MCF 10A (cell line): ENCODE results near the gene BLOC1S1. TPM values are rescaled to one million over a fixed set of nuclear protein-coding genes. Genes with fewer than 3 reads are reported as not detected.

ENCODE experiments used
- BruUV-seq: library from RNA; stranded (reverse); fragments of 400-500 nt; replicated peaks from 2 replicates; lab custom pipeline; 2021; lab: Mats Ljungman, UMichigan
- CTCF ChIA-PET: fragments of 300-600 bp; sonication (Branson Sonifier 250); formaldehyde crosslinking; extraction: SDS; loops from one replicate; lab custom pipeline; 2021; ENCODE audit warnings: antibody characterized with exemption, inconsistent platforms; lab: Yijun Ruan, JAX
- POLR2A ChIA-PET: fragments of 300-600, 350-650 bp; sonication (Branson Sonifier 250); formaldehyde crosslinking; extraction: SDS; loops from one replicate; lab custom pipeline; 2020; ENCODE audit warnings: antibody characterized with exemption, inconsistent platforms; lab: Yijun Ruan, JAX
- DNase-seq: peaks from one replicate; pipeline ENCODE4 v3.0.0-alpha.2; 2018; ENCODE audit not compliant: unreplicated experiment
- H3K27ac Mint-ChIP-seq: one replicate; pipeline ENCODE4 v1.8.0; 2022; ENCODE audit warnings: mild to moderate bottlenecking, low read depth, mixed read lengths; ENCODE audit not compliant: unreplicated experiment
- H3K27me3 Mint-ChIP-seq: one replicate; pipeline ENCODE4 v1.8.0; 2022; ENCODE audit warnings: mixed read lengths; ENCODE audit not compliant: insufficient read depth, unreplicated experiment
- H3K36me3 Mint-ChIP-seq: one replicate; pipeline ENCODE4 v1.8.0; 2022; ENCODE audit warnings: mild to moderate bottlenecking, moderate library complexity, mixed read lengths; ENCODE audit not compliant: insufficient read depth, unreplicated experiment
- H3K4me1 Mint-ChIP-seq: one replicate; pipeline ENCODE4 v1.8.0; 2022; ENCODE audit warnings: mixed read lengths; ENCODE audit not compliant: insufficient read depth, unreplicated experiment
- H3K4me3 Mint-ChIP-seq: one replicate; pipeline ENCODE4 v1.8.0; 2022; ENCODE audit warnings: mild to moderate bottlenecking, moderate library complexity, mixed read lengths; ENCODE audit not compliant: unreplicated experiment
- H3K9me3 Mint-ChIP-seq: one replicate; pipeline ENCODE4 v1.8.0; 2022; ENCODE audit warnings: mixed read lengths; ENCODE audit not compliant: unreplicated experiment
- intact Hi-C: fragments of 100-400 bp; cut with micrococcal nuclease; formaldehyde crosslinking; loops from 2 replicates; pipeline ENCODE4 v1.14.1; 2022
- total RNA-seq: library from RNA; stranded (reverse); gene quantifications from 2 replicates; pipeline ENCODE4 v1.2.3, GENCODE V29; 2022
- TF ChIP-seq, protein P1 (sequence below): fragments of 200-600 bp; IDR thresholded peaks from one replicate; pipeline ENCODE4 v1.8.0; 2022; ENCODE audit warnings: antibody characterized with exemption, mild to moderate bottlenecking; ENCODE audit not compliant: unreplicated experiment

BLOC1S1 gene
- total RNA-seq, 1 experiment from 2014 or later: 75.8 TPM

DNA sequence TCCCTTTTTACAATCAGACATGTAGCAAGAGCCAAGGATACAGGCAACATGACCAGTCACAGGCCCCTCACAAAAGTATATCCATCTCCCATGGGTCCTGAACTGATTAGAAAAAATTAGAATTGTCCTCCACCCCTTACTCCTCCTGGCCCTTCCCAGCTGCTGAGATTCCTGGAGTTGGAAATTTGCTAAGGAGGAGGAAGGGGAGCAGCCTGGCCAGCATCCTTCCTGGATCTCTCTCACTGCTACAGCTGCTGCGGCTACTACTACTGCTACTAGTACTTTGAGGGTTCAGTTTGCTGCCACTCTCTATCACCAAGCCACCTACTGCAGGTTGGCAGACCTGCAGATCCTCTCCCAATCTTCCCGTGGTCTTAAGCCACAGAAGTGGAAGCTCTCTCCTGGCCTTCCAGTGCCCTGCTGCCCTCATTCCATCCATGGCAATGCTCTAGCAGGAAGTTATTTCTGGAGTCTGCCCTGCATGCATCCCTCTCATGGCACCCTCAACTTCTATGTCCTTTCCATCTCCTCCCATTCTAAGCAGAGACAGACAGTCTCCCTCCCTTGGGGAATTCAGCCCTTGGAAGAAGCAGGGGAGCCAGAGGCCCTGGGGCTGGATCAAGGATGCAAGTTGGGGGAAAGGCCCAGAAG is 9.2 kb upstream of the BLOC1S1 start:
- ChIA-PET CTCF (interaction anchor here (1.2 kb wide), 1 partner anchor 32 kb away, joined by 4 read pairs; no protein-coding TSS in a partner anchor), POLR2A (no interaction called here)
- Mint-ChIP-seq H3K9me3 (no peaks in the 10 kb centered on the region), H3K36me3 (no peaks in the 10 kb centered on the region), H3K27me3 (peaks cover 38% of the 10 kb centered on the region), H3K27ac (no peak overlapping the region), H3K4me3 (peak overlapping the region; percentile 60), H3K4me1 (peaks cover 7% of the 10 kb centered on the region)
- TF ChIP-seq, protein P1, sequence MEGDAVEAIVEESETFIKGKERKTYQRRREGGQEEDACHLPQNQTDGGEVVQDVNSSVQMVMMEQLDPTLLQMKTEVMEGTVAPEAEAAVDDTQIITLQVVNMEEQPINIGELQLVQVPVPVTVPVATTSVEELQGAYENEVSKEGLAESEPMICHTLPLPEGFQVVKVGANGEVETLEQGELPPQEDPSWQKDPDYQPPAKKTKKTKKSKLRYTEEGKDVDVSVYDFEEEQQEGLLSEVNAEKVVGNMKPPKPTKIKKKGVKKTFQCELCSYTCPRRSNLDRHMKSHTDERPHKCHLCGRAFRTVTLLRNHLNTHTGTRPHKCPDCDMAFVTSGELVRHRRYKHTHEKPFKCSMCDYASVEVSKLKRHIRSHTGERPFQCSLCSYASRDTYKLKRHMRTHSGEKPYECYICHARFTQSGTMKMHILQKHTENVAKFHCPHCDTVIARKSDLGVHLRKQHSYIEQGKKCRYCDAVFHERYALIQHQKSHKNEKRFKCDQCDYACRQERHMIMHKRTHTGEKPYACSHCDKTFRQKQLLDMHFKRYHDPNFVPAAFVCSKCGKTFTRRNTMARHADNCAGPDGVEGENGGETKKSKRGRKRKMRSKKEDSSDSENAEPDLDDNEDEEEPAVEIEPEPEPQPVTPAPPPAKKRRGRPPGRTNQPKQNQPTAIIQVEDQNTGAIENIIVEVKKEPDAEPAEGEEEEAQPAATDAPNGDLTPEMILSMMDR: no peak
- intact Hi-C loops: no loop called here
- no peak for DNase-seq
- BruUV-seq: no TSS peak

DNA sequence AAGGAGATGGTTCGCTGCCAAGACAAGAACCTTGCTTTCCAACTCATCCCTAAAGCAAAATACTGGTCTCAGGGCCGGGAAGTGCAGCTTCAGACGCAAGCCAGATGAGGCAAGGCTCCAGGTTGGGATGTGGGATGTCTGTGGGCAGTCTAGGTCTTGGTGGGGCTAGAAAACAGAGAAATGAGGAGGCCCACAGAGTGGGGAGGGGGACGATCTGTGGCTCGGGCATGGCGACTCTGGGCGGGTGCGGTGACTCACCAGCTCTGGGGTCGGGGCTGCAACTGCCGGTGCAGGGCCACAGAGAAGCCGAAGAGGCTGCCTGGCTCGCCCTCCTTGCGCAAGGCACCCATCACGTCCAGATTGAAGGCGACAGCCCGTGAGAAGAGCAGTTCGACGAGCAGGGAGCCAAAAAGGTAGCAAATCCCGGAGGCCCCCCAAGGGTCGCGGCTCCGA is 8.6 kb upstream of the BLOC1S1 start:
- intact Hi-C loops: no loop called here
- no peaks in the 10 kb centered on the region for H3K36me3 Mint-ChIP-seq
- peak overlapping the region; percentile 60 for H3K4me3 Mint-ChIP-seq
- no peak overlapping the region for H3K27ac Mint-ChIP-seq
- H3K27me3 Mint-ChIP-seq: peaks cover 38% of the 10 kb centered on the region
- no TSS peak for BruUV-seq
- H3K4me1 Mint-ChIP-seq: peaks cover 7% of the 10 kb centered on the region
- no peak for DNase-seq
- POLR2A ChIA-PET: no interaction called here
- CTCF ChIA-PET: no interaction called here
- TF ChIP-seq, protein P1: no peak
- H3K9me3 Mint-ChIP-seq: no peaks in the 10 kb centered on the region

DNA sequence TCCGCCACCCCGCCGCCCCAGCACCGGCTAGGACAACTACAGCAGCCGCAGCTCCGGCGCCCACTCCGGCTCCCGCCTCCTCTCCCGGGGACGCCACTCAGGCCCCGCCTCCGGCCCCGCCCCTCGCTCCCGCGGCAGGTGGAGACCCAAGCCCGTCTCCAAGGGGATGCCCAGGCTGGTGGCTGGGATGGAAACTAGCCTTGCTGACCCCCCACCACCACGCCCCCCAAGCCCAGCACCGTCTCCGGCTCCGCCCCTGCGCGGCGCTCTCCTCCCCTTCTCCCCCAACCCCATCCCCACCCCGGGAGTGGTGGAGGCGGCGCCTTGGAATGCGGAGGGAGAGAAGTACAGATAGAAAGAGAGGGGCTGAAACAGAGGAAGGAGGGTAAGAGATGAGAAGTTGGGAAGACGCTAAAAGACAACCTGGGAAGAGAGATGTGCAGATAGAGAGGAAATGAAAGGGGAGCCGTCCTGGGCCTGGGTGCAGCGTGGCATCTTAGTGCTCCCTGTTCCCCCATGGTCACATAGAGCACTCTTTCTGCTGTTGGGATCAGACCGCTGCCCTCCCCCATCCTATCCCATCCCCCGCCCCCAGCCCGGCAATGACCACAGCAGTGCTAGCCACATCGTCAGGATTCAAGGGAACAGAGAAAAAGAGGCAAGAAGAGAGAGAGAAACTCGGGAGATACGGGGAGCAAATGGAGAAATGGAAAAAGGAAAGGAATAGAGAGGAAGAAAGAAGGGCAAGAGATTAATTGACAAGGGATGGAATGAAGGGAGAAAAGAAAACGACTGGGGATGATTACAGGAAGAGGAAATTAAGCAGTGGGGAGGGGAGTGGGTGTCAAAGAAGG is 7.8 kb upstream of the BLOC1S1 start, which contains the start of gene ITGA7:
Gene ITGA7 (minus strand): TSS at position 64 of the 854 bp plus-strand sequence. CDS start 222 bp downstream, outside the sequence.
- no peak for DNase-seq
- ChIA-PET CTCF (no interaction called here), POLR2A (no interaction called here)
- H3K4me1 Mint-ChIP-seq: peaks cover 16% of the 10 kb centered on the region
- H3K27me3 Mint-ChIP-seq: peaks cover 38% of the 10 kb centered on the region
- H3K9me3 Mint-ChIP-seq: no peaks in the 10 kb centered on the region
- no peaks in the 10 kb centered on the region for H3K36me3 Mint-ChIP-seq
- intact Hi-C loops: no loop called here
- H3K27ac Mint-ChIP-seq: no peak within 1 kb of the TSS
- peak within 1 kb of the TSS; percentile 60 for H3K4me3 Mint-ChIP-seq
- no TSS peak for BruUV-seq
- TF ChIP-seq, protein P1: no peak

DNA sequence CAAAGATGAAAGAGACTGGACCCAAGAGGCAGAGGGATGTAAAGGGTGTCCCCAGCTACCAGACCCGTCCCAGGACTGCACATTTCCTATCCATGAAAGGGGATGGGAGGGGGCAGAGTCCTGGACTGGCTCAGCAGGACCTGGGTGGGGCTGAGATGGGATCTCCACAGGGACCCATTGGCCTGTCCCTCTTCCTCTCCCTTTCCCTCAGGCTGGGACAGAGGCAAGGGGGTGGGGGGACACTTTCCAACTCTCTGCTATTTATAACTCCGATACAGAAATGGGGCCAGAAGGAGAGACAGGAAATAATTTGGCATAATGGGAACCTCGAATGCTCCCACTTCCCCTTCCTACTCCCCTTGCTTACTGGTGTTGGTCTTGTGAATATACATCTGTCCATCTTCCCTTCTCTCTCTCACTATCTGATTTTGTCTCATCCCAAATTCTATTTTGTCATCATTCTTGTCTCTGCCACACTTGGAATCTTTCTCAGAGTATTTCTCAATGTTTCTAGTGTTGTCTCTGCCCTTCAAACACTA is 7.1 kb upstream of the BLOC1S1 start:
- H3K9me3 Mint-ChIP-seq: no peaks in the 10 kb centered on the region
- BruUV-seq: no TSS peak
- no peak for DNase-seq
- TF ChIP-seq, protein P1: no peak
- CTCF ChIA-PET: no interaction called here
- H3K4me1 Mint-ChIP-seq: peaks cover 21% of the 10 kb centered on the region
- H3K27me3 Mint-ChIP-seq: peaks cover 38% of the 10 kb centered on the region
- intact Hi-C loops: no loop called here
- POLR2A ChIA-PET: no interaction called here
- peak overlapping the region; percentile 7 for H3K4me3 Mint-ChIP-seq
- no peak overlapping the region for H3K27ac Mint-ChIP-seq
- H3K36me3 Mint-ChIP-seq: no peaks in the 10 kb centered on the region
